MM.1S (cell line): ENCODE data around the gene ATP6V0A1.

Experiments used
- EZH2phosphoT487 ChIP-seq: fragments of 300-600 bp; sonication (generic); IDR thresholded peaks from 2 replicates; pipeline ENCODE4 v1.6.1; 2018; ENCODE audit warnings: antibody characterized with exemption, low read length
- TF ChIP-seq, protein P1 (sequence below): fragments of 300-600 bp; sonication (generic); IDR thresholded peaks from 2 replicates; pipeline ENCODE4 v1.5.1; 2016; ENCODE audit warnings: antibody characterized with exemption, low read length, mixed read lengths

DNA sequence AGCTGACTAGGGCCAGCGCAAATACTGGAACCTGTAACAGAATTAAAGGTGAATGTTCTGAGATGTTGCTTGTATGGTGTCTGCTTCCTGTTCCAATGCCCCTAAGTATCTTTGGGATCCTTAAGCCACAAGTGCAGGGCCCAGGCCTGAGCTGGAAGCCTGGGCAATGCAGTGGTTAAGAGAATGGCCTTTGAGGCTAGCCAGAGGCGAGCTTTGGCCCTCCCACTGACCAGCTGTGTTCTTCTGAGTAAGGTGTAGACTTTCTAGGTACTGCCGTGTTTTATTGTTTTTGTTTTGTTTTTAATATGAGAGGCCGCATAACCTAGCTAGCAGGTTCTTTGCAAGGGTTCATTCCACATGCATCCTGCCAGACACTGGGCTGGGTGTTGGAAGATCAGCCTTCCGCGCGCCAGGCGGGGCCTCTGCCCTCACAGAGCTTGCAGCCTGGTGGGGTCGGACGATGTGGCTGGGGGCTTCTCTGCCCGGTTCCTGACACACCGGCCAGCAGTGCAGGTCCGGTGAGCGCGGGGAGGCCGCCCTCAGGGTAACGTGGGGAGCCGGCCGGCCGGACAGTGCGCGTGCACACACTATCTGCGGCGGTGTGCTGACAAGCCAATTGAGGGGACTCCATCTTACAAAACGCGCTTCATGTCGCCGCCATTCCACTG, 107.7 kb downstream of the ATP6V0A1 start:
- TF ChIP-seq, protein P1, sequence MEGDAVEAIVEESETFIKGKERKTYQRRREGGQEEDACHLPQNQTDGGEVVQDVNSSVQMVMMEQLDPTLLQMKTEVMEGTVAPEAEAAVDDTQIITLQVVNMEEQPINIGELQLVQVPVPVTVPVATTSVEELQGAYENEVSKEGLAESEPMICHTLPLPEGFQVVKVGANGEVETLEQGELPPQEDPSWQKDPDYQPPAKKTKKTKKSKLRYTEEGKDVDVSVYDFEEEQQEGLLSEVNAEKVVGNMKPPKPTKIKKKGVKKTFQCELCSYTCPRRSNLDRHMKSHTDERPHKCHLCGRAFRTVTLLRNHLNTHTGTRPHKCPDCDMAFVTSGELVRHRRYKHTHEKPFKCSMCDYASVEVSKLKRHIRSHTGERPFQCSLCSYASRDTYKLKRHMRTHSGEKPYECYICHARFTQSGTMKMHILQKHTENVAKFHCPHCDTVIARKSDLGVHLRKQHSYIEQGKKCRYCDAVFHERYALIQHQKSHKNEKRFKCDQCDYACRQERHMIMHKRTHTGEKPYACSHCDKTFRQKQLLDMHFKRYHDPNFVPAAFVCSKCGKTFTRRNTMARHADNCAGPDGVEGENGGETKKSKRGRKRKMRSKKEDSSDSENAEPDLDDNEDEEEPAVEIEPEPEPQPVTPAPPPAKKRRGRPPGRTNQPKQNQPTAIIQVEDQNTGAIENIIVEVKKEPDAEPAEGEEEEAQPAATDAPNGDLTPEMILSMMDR, result no peak
- no peak for TF ChIP-seq EZH2phosphoT487
